ENCODE results near the gene CYP2B6.
"Not testable (repeated sequence)": the region's sequence is repeated elsewhere in the genome, so short reads cannot be mapped to it uniquely, and the experiment has no call there.

CYP2B6 gene

DNA sequence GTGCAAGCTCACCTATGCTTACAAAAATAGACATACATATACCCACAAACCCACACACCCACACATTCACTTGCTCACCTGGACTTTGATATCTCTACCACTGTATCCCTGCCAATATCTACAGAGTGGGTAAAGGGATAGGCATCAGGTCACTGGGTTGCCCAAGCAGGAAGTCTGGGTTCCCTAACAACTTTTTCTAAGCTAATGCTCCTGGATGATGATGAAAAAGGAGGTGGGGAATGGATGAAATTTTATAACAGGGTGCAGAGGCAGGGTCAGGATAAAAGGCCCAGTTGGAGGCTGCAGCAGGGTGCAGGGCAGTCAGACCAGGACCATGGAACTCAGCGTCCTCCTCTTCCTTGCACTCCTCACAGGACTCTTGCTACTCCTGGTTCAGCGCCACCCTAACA is at the start of gene CYP2B6:
CYP2B6 (plus strand) TSS at position 311 of the 410 bp plus-strand sequence; CDS start at position 335, 24 bp downstream.
- no peak for DNase-seq (ENCODE audit: low read depth in 3 of 3)

DNA sequence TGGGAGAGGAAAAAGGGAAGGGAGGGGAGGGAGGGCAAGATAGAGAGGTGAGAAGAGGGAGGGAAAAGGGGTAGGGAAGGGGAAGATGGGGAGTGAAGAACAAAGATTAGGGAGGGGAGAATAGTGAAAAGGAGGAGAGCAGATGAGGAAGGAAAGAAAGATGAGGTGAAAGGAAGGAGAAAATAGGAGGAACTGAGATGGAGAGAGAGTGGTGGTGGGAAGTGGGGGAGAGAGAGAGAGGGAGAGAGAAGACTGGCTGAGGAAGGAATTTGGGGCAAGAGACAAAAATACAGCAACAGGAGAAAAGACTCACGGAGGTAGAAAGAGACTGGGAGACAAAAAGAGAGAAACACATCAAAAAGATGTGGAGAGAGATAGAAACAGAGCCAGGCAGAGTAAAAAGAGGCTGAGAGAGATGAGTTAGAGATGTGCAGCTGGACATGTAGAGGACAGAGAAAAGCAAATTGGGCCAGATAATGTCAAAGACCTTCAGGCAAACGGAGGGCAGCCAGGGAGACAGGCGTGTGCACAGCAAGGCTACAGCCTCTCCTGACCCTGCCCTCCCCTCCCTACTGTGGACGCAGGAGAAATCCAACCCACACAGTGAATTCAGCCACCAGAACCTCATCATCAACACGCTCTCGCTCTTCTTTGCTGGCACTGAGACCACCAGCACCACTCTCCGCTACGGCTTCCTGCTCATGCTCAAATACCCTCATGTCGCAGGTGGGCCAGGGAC is 49.4 kb upstream of the CYP2B6 start:
- DNase-seq (ENCODE audit: low read depth in 3 of 3) = no peak

DNA sequence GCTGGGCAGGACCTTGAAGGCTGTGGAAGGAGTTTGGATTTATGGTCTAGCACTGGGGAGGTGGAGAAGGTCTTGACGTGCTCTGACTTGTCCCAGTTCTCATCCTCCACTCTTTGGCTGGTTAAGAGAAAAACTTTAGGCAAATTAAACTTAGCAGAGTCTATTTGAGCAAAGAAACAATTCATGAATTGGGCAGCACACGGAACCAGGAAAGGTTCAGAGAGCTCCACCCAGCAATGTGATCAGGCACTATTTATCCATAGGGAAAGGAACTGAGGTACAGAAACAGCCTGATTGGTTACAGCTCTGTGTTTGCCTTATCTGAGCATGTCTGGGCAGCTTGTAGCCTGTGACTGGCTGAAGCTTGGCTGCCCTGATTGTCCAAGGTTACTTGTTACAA is 45.4 kb upstream of the CYP2B6 start:
- DNase-seq (ENCODE audit: low read depth in 3 of 3) = no peak

- DNase-seq (ENCODE audit: low read depth in 3 of 3) = no peak
Measured at GRCh38 chr19:40947114-40947513, 44.0 kb upstream of the CYP2B6 start.

DNA sequence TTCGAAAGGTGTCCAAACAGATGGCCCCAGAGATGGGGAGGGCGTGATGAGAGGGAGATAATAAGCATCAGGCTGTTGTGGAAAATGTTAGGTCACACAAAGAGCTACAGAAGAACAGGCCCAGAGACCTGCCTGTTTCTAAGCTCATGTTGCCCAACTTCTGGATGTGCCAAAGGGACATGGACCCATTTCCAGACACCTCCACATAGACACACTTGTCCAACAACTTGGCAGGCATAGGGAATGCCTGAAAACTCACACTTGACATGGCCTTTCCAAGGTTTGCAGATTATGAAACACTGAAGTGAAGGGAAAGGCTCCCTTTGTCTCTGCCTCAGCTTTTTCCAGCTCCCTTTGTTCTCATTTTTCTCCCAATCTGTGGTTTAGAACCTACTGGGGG is 43.5 kb upstream of the CYP2B6 start:
- DNase-seq (ENCODE audit: low read depth in 3 of 3) = no peak

GRCh38 chr19:40948580-40949299 is 42.3 kb upstream of the CYP2B6 start:
- DNase-seq (ENCODE audit: low read depth in 3 of 3) = no peak

- no peak for DNase-seq (ENCODE audit: low read depth in 3 of 3)
Measured at GRCh38 chr19:40954573-40954972, 36.5 kb upstream of the CYP2B6 start.

GRCh38 chr19:40959338-40959737 is 31.7 kb upstream of the CYP2B6 start:
- DNase-seq (ENCODE audit: low read depth in 3 of 3) = no peak

DNA sequence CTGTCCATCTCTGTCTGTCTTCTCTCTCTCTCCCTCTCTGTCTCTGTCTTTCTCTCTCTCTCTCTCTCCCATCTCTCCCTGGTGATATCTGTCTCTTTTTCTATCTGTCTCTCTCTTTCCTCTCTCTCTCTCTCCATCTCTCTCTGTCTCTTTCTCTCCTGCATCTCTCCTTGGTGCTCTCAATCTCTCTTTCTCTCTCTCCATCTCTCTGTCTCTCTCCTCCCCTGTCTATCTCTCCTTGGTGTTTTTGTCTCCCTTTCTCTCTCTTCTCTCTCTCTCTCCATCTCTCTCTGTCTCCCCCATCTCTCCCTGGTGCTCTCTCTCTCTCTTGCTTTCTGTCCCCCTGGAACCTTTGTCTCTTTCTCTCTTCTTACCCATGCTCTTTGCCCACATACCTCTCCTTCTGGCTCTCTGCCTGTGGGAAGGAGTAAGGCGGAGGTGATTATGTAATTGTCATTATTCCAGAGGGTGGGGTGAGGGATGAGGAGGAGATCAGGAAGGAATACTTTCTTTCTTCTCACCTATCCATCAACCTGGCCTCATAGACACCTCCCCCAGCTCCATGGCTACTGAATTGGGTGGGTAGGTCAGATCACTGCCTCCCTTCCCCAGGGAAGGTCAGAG is 30.9 kb upstream of the CYP2B6 start:
- no peak for DNase-seq (ENCODE audit: low read depth in 3 of 3)

DNA sequence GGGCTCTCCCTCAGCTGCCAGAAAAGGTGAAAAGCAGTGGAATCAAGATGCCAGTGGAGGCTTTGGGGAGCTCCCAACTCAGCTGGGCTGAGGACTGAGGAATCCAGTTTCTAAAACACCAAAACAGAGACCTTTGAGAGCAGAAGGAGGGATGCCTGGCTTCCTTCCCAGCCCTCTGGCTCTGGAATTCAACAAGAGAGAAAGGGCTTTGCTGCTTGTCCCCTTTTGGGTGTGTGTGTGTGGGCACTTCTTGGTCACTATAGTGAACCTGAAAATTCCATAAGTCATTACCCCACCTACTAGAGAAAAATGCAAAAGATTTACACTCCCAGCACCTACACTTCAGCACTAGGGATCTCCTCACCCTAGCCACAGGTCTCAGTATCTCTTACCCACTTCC is 30.3 kb upstream of the CYP2B6 start:
- no peak for DNase-seq (ENCODE audit: low read depth in 3 of 3)

DNA sequence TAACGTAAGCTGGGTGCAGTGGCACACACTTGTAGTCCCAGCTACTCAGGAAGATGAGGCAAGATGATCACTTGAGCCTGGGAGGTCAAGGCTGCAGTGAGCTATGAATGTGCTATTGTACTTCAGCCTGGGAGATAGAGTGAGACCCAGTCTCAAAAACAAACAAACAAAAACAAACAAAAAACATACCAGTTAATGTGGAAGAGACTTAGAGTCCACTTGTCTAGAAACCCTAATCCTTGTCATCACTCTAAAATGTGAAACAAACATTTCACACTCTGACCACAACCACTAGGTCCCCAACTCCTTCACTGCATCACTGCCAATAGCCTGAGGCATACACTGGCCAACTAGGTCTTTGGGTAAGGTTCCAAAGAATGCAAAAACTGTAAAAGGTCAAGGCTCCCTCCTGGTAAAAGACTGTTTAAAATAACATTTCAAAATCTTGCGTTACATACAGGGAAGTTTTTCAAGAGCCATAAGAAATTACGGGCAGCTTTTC is 28.6 kb upstream of the CYP2B6 start:
- no peak for DNase-seq (ENCODE audit: low read depth in 3 of 3)

DNA sequence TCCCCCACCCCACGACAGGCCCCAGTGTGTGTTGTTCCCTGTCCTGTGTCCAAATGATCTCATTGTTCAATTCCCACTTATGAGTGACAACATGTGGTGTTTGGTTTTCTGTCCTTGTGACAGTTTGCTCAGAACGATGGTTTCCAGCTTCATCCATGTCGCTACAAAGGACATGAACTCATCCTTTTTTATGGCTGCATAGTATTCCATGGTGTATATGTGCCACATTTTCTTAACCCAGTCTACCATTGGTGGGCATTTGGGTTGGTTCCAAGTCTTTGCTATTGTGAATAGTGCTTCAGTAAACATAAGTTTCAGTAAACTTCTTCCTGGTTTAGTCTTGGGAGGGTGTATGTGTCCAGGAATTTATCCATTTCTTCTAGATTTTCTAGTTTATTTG is 26.7 kb upstream of the CYP2B6 start:
- not testable (repeated sequence) for DNase-seq (ENCODE audit: low read depth in 3 of 3)

DNA sequence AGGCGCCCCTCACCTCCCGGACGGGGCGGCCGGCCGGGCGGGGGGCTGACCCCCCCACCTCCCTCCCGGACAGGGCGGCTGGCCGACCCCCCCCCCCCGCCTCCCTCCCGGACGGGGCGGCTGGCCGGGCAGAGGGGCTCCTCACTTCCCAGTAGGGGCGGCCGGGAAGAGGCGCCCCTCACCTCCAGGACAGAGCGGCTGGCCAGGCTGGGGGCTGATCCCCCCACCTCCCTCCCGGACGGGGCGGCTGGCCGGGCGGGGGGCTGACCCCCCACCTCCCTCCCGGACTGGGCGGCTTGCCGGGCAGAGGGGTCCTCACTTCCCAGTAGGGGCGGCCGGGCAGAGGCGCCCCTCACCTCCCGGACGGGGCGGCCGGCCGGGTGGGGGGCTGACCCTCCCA is 25.7 kb upstream of the CYP2B6 start:
- DNase-seq (ENCODE audit: low read depth in 3 of 3) = not testable (repeated sequence)

GRCh38 chr19:40966591-40966990 is 24.5 kb upstream of the CYP2B6 start:
- not testable (repeated sequence) for DNase-seq (ENCODE audit: low read depth in 3 of 3)

DNA sequence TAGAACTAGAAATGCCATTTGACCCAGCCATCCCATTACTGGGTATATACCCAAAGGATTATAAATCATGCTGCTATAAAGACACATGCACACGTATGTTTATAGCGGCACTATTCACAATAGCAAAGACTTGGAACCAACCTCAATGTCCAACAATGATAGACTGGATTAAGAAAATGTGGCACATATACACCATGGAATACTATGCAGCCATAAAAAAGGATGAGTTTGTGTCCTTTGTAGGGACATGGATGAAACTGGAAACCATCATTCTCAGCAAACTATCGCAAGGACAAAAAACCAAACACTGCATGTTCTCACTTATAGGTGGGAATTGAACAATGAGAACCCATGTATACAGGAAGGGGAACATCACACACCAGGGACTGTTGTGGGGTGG is 23.0 kb upstream of the CYP2B6 start:
- not testable (repeated sequence) for DNase-seq (ENCODE audit: low read depth in 3 of 3)

- DNase-seq (ENCODE audit: low read depth in 3 of 3) = not testable (repeated sequence)
Measured at GRCh38 chr19:40969721-40970120, 21.4 kb upstream of the CYP2B6 start.

DNA sequence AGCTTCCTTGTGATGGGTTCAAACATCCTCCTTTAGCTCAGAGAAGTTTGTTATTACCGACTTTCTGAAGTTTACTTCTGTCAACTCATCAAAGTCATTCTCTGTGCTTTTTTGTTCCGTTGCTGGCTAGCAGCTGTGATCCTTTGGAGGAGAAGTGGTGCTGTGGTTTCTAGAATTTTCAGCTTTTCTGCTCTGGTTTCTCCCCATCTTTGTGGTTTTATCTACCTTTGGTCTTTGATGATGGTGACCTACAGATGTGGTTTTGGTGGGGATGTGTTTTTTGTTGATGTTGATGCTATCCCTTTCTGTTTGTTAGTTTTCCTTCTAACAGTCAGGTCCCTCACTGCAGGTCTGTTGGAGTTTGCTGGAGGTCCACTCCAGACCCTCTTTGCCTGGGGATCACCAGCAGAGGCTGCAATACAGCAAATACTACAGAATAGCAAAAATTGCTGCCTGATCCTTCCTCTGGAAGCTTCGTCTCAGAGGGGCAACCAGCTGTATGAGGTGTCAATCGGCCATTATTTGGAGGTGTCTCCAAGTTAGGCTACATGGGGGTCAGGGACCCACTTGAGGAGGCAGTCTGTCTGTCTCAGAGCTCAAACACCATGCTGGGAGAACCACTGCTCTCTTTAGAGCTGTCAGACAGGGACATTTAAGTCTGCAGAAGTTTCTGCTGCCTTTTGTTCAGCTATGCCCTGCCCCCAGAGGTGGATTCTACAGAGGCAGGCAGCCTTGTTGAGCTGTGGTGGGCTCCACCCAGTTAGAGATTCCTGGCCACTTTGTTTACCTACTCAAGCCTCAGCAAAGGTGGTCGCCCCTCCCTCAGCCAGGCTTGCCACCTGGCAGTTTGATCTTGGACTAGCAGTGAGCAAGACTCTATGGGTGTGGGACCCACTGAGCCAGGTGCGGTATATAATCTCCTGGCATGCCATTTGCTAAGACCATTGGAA is 20.4 kb upstream of the CYP2B6 start:
- not testable (repeated sequence) for DNase-seq (ENCODE audit: low read depth in 3 of 3)

DNA sequence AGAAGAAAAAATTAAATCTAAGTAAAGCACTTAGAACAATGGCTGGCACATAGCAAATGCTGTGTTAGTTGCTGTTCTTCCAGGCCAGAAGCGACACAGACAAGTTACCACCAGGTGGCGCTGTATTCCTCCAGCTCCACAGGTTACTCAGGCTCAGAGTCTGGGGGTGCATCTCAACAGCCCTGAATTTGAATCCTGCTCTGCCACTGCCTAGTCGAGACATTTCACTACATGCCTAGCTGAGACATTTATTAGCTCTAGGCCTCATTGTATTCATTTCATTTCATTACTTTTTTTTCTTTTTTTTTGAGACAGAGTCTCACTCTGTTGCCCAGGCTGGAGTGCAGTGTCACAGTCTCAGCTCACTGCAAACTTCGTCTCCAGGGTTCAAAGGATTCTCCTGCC is 16.4 kb upstream of the CYP2B6 start:
- DNase-seq (ENCODE audit: low read depth in 3 of 3) = peak; percentile 61 to 70 (median 68)

GRCh38 chr19:40976134-40976533 is 14.9 kb upstream of the CYP2B6 start:
- DNase-seq (ENCODE audit: low read depth in 3 of 3) = no peak

GRCh38 chr19:40976724-40977123 is 14.4 kb upstream of the CYP2B6 start:
- DNase-seq (ENCODE audit: low read depth in 3 of 3) = no peak

GRCh38 chr19:40979759-40980158 is 11.3 kb upstream of the CYP2B6 start:
- not testable (repeated sequence) for DNase-seq (ENCODE audit: low read depth in 3 of 3)
